ENCODE measurements around the gene DLX3.

The DLX3 gene

GRCh38 chr17:49951362-49952082, 43.5 kb downstream of the DLX3 start:
- no peak for DNase-seq

DNA sequence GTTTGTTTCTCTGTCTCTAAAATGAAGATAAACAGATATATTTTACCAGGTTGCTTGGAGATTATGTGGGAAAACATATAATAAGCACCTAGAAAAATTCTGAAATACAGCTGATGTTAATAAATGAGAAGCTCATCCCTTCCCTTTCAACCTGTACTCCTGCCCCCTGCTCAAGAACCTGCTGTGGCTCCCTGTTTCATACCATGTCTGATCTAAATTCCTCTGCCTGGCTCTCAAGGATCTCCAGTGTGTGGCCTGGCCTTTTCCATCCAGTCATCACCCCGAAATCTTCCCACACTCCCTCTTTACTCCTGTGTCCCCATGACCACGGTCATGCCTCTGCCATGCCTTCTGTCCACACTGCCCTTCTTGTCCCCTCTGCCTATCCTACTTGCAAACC, 45.4 kb downstream of the DLX3 start:
- DNase-seq, result no peak

- no peak for DNase-seq
Observed at GRCh38 chr17:49946964-49947584, 48.0 kb downstream of the DLX3 start.

DNA sequence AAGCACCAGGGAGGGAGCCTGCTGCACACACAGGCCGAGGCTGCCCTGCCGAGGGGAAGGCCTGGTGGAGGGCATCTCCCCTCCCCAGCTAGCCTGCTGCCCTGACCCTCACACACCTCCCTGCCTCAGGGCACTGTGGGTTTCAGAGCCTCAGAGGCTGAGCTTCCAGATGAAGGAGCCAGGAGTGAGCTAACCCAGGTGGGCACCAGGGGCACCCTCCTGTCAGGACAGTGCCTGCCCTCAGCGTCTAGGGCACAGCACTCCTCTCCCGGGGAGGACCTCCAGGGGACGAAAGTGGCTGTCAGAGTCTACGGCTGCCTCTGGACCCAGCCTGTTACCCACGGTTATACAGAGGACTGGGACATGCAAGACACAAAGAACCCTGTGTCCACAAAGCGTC, 48.8 kb downstream of the DLX3 start:
- no peak for DNase-seq

DNA sequence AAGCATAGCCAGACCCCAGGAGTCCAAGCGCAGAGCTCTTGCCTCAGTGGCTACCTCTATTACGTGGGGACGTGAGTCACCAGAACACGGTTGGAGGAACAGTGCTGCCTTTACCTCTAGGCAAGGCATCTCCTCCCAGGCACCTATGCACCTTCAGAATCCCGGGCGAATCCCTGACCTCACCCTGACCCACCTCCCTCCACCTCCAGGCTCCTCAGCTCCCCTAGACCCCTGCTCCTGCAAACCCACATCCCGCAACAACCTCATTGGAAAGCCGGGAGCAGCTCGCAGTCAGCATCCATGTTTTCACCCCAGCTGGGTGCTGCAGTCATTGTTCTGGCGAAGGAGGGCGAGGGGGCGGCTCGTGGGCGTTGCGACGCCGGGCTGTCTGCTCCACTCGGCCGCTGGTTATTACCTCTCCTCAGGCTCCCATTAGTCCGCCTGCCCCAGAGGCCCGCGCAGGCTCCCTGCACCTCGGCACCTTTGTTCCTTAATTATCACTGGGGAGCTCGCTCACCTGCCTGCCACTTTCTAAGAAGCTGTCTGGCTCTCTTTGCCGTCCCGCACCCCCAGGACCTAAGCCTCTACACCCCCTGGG, 50.7 kb downstream of the DLX3 start:
- DNase-seq, result peak; percentile 53

DNA sequence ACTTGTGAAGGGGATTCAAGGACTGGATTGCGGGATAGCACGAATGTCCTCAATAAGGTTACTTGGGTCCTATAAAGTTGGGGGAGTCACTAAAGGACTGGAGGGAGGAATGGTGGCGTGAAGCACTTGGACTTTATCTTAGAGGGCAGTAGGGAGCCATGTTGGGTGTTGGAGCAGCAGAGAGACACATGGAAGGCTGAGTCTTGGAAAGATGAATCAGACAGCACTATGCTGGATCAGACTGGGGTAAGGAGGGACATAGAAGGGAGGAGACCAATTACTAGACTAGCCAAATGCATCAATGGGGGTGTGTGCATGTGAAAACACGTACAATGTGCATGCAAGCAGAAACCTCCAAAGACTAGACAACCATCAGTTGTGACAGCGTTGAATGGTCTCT, 52.1 kb downstream of the DLX3 start:
- DNase-seq, result no peak

DNA sequence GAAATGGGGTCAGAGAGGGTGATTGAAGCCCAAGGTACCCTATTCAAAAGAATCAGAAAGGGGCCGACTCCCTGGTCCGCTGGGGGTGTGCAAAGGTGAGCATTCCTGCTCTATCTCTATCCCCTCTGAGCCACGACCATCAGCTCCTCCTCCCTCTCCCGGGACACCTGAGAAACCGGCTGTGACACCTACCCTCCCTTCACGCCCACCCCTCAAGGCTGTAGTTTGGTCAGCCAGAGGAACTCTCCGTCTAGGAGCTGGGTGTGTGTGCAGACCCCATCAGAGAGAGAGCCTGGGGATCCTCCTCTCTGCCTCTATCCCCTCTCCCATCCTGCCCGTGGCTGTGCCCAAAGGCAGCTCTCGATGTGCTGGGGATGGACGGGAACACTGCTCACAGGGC, 53.6 kb downstream of the DLX3 start:
- no peak for DNase-seq

Measured in NCI-H1436 treated with DMSO at 0.1 percent for 48 hours (cell line).